HepG2 (cell line): ENCODE measurements around the gene FEM1B.

Experiments
- CHD2 ChIP-seq: IDR thresholded peaks from 2 replicates; pipeline ENCODE4 v1.6.1; 2011; ENCODE audit warnings: low read depth, low read length, improper control_type of control experiment
- CTCF ChIP-seq: sonication (generic); formaldehyde crosslinking; IDR thresholded peaks from 2 replicates; pipeline ENCODE4 v1.5.0; 2020; ENCODE audit warnings: mild to moderate bottlenecking, missing genetic modification reagents, moderate library complexity
- ETS1 ChIP-seq: sonication (generic); formaldehyde crosslinking; IDR thresholded peaks from 2 replicates; pipeline ENCODE4 v1.4.0; 2020; ENCODE audit warnings: missing genetic modification reagents
- FLYWCH1 ChIP-seq: sonication (generic); formaldehyde crosslinking; IDR thresholded peaks from 2 replicates; pipeline ENCODE4 v1.8.1; 2023; ENCODE audit warnings: mild to moderate bottlenecking, missing genetic modification reagents
- FOSL2 ChIP-seq: sonication (generic); formaldehyde crosslinking; IDR thresholded peaks from 2 replicates; pipeline ENCODE4 v1.4.0; 2020; ENCODE audit warnings: missing genetic modification reagents
- KDM5A ChIP-seq: fragments of 200-600 bp; sonication (generic); IDR thresholded peaks from 2 replicates; pipeline ENCODE4 v1.7.0; 2018; ENCODE audit warnings: antibody characterized with exemption, mild to moderate bottlenecking, low read length, borderline replicate concordance
- MYC ChIP-seq: sonication (generic); formaldehyde crosslinking; IDR thresholded peaks from 2 replicates; pipeline ENCODE4 v1.9.0; 2021; ENCODE audit warnings: missing genetic modification reagents, borderline replicate concordance
- NFIB ChIP-seq: sonication (generic); formaldehyde crosslinking; IDR thresholded peaks from 2 replicates; pipeline ENCODE4 v1.9.0; 2021; ENCODE audit warnings: missing genetic modification reagents, mild to moderate bottlenecking, borderline replicate concordance

GRCh38 chr15:68335655-68336054, 58.1 kb downstream of the FEM1B start:
- no peak for TF ChIP-seq NFIB (CRISPR knock-in tag)
- no peak for TF ChIP-seq FOSL2 (CRISPR knock-in tag)
- TF ChIP-seq CTCF (CRISPR knock-in tag), result no peak
- TF ChIP-seq MYC (CRISPR knock-in tag), result no peak
- no peak for TF ChIP-seq CHD2
- TF ChIP-seq ETS1, result no peak
- no peak for TF ChIP-seq FLYWCH1
- no peak for TF ChIP-seq KDM5A
